ENCODE results near the gene WDR89.
A peak's percentile ranks its signal among the peaks of the same experiment; 100 is the strongest.
"Not testable (repeated sequence)": the region's sequence is repeated elsewhere in the genome, so short reads cannot be mapped to it uniquely, and the experiment has no call there.

The WDR89 gene, protein sequence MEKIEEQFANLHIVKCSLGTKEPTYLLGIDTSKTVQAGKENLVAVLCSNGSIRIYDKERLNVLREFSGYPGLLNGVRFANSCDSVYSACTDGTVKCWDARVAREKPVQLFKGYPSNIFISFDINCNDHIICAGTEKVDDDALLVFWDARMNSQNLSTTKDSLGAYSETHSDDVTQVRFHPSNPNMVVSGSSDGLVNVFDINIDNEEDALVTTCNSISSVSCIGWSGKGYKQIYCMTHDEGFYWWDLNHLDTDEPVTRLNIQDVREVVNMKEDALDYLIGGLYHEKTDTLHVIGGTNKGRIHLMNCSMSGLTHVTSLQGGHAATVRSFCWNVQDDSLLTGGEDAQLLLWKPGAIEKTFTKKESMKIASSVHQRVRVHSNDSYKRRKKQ

DNA sequence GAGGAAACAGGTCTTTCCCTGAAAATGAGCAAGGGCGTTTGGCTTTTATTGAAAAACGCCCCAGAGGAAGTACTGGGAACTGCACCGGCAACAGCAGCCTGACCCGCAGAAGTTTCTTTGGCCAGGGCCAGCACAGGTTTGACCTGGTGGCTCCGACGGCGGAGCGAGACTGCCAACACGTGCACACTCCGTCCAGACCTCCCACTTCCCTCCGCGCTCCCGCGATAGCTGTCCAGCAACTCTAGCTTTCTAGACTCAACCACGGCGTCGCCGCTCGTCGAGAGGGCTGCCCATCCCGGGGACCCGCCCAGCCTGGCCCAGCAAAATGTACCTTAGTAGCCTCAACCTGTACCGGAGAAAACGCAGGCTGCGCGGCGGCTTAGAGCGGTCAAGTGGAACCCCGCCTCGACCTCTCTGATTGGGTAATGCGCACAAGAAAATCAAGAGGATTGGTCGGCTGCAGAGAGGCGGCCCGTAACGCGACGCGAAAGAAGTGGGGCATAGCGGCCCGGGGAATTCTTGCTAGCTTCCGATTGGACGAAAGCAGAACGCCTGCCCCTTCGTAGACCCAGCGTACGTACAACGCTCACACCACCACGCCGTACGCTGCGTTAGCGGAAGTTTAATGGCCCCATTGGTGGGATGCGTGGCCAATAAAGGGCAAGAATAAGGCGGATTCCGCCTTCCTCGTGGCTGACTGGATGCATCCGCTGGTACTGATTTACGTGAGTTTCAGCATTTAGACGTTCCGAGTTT, at the start of gene WDR89:
WDR89 (minus strand) TSS at position 399 of the 756 bp plus-strand sequence. CDS start 41,929 bp downstream, outside the sequence.
- DNase-seq, result peak; percentile 91

DNA sequence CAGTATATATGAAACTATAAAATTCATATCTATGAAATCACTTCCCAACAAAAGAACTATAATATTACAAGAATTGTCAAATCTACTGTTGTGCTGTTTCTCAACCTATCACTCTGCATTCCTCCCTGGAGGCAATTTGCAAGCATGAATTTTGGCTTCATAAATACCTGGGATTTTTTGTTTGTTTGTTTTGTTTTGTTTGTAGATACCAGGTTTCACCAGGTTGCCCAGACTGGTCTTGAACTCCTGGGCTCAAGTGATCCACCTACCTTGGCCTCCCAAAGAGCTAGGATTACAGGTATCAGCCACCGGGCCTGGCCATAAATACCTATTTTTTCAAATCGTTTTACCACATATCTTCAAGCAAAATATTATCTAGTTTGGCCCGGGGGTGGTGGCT, 47.5 kb upstream of the WDR89 start:
- no peak for DNase-seq

DNA sequence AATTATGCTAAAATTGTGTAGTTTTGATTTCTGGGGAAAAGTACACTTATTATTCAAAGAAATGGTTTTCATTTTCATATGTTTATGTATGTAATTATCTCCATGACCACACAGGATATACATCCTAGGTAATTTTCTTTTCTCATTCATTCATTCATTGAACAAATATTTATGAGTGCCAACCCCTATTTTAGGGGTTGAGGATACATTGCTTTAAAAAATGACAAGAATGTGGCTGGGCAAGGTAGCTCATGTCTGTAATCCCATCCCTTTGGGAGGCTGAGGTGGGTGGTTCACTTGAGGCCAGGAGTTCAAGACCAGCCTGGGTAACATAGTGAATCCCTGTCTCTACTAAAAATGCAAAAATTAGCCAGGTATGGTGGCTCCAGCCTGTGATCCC, 45.3 kb upstream of the WDR89 start:
- no peak for DNase-seq

DNA sequence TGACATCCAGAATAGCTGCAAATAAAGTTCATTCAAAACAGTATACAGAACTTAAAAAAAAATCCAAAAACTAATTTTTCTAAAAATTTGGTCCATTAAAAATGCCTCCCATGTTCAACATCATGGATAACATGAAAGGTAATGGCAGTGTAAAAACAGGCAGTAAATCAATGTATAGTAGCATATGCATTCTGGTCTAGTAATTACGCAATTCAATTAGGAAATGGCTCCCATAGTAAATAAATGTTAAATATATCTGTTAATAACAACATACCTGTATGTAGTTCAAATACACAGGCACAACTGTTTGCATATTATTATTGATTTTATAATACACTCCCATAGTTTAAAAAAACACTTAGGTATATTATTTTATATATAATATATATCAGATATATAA, 43.7 kb upstream of the WDR89 start:
- no peak for DNase-seq

DNA sequence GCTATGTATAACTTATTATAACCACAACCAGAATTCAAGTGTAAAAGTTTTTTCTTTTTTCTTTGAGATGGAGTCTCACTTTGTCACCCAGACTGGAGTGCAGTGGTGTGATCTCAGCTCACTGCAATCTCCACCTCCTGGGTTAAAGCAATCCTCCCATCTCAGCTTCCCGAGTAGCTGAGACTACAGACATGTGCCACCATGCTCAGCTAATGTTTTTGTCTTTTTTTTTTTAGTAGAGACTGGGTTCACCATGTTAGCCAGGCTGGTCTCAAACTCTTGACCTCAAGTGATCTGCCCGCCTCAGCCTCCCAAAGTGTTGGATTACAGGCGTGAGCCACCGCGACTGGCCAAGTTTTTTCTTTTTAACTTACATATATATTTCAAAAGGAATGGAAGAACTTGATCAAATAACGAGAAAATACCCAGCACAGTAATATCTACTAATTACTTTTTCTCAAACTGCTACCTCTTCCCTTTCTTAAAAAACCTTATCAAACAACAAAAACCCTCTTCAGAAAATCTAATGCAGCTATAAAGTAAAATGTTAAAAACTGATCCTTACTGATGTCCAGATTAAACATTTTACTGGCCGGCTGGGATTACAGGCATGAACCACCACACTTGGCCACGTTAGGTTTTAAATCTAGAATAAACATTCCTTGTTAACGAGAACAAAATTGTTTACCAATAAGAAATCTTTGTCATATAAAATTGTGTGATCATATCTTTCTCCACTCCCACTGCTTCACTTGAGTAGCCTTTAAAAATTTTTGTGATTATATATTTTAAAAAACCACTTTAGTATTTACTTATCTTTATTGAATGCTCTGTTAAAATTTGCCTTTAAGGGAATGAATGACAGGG, 41.3 kb upstream of the WDR89 start:
- no peak for DNase-seq

DNA sequence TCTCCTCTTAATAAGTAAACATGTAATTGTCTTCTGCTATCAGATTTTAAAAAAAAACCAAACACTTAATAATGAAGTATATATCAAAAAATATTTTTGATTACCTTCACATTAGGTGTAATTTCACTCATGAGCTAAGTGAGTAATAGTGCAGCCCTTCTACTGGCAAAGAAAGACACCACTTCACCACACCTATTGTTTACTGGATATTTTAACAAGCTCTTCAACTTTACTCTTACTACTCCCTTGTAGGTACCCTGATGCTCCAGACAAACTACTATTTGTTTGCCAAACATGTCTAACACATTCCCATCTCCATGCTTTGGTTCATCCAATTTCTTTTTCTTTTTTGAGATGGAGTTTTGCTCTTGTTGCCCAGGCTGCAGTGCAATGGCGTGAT, 36.9 kb upstream of the WDR89 start:
- no peak for DNase-seq

DNA sequence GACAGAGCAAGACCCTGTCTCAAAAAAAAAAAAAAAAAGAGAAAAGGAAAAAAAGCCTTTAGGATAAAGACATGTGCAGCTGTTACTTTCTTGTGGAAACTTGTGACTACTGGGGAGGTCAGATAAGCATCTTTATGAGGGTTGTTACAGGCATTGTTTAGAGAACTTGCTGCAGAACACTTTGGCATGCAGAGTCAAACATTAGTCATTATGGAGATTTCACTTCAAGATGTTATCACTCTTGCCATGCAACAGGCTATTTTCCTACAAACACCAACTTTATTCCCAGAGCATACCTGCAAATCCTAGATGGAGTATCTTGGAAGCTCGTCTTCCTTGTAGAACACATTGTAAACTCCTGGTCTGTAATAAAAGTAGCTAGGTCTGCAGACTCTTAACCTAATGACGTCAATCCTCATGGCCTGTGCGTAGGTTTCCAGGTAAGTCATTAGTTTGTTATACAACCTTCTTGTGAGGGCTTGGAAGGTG, 36.3 kb upstream of the WDR89 start:
- no peak for DNase-seq

DNA sequence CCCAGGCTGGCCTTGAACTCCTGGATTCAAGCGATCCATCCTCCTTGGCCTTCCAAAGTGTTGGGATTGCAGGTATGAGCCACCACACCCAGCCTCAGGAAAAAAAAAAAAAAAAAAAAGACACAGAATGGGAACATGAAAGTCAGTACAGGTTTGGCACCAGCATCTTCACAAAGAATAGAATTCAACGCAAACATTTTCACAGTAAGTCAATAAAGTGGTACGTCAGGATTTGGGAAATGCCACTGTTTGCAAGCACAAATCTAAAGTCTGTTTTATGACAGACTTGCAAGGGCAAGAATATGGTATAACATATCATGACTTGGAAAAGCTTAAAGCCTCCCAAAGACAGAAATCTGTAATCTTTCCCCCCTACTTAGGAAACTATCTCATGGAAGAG, 34.9 kb upstream of the WDR89 start:
- no peak for DNase-seq

DNA sequence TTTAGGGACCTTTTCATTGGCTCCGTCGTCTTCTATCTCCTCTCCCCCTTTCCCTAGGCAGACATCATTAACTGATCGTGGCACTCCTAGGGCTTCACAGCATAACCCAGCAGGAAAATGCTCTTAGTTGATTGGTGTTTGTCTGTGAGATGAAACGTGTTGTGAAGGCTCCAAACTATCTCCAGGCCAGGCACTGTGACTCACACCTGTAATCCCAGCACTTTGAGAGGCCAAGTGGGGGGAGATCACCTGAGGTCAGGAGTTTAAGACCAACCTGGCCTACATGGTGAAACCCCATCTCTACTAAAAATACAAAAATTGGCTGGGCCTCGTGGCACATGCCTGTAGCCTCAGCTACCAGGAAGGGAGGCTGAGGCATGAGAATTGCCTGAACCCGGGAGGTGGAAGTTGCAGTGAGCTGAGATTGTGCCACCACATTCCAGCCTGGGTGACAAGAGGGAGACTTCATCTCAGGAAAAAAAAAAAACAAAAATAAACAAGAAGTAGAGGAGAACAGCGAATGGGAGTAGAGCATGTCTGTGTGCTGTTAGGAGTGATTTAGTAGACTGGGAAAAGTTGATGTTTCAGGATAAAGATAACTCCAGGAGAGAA, 32.3 kb upstream of the WDR89 start:
- DNase-seq, result no peak

DNA sequence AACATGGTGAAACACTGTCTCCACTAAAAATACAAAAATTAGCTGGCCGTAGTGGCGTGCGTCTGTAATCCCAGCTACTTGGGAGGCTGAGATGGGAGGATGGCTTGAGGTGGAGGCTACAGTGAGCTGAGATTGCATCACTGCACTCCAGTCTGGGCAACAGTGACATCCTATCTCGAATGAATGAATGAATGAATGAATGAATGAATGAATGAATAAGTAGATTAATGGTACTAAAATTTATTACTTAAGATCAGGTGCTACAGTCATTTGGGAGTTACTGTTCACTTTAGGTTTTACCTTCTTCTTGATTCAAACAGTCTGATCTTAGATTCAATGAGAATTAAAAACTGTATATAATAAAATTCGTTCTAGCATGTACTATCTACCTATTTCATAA, 31.6 kb upstream of the WDR89 start:
- DNase-seq, result no peak

DNA sequence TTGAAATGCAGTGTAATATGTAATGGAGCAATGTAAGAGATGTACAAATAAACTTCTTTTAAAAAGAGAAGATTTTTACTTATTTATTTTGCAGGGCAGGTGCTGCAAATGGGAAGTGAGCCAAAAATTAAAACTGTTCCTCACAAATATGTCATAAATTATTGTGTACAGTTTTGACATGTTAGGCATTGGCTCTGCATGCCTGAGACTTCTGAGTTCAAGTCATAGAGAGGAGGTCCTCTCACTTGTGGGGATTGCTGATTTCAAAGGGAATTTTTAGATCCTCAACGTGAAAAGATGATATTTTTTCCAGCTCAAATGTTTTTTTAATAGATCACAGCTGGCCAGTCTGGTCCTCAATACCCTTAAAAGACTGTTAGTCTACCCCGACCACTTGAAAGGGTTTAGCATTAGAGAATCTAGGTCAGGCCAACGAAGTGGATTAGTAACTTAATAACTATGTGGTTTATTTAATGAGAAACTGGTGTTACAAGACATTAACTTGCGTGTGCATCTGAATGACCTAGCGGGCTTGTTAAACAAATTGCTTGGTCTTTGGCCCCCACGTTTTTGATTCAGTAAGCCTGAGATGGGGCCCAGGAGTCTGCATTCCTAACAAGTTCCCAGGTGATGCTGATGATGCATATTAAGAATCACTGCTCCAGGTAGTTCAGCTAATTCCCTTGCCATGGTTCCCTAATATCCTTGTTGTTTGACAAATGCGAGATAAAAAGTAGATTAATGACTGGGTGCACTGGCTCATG, 30.9 kb upstream of the WDR89 start:
- DNase-seq, result no peak

DNA sequence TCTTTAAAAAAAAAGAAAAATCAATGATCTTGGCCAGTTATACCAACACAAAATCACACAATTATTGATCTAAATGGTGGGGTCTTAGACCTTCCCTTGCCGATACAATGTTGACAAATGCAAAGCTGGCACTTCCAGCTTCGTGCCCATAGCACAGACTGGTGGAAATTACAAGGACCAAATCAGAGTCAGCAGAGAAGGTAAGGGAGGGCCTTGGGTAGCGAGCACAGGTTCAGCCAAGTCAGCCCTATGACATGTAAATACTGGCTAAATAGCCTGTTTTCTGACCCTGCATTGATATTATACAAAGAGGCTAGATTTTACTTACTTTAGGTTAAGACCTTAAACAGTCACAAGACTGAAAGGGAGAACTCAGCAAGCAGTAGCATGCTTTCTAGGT, 30.3 kb upstream of the WDR89 start:
- DNase-seq, result no peak

DNA sequence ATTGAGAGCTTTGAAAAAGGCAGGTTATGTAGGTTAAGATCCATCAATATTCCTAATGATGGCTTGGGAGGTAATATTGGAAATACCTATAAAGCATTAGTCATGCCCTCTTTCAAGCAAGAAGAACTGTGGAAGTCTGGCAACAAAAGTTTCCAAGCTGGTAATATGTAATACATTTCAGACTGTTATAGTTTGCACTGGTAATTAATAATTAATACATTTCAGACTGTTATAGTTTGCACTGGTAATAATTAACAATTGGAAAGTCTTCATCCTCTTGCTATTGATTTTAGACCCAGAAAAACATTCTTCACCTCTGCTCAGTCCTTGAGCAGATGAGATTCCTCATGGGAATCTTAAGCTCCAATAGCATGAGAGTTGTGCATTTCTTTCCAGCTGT, 29.0 kb upstream of the WDR89 start:
- DNase-seq, result no peak

DNA sequence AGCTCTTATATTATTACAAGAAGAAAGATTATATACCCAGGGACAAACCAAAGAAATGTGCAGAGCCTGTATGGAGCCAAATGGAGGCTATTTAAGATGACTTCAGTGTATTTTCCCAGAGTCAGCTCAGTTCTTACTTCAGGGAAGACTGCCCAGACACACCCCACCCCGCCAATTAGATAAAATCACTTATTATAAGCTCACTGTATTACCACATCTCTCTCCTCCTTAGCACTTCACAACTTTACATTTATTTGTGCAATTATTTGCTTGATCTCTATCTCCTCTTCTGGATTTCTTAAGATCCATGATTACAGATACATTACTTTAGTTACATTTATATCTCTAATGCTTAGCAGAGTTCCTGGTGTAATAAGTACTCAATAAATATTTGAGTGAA, 24.7 kb upstream of the WDR89 start:
- no peak for DNase-seq

DNA sequence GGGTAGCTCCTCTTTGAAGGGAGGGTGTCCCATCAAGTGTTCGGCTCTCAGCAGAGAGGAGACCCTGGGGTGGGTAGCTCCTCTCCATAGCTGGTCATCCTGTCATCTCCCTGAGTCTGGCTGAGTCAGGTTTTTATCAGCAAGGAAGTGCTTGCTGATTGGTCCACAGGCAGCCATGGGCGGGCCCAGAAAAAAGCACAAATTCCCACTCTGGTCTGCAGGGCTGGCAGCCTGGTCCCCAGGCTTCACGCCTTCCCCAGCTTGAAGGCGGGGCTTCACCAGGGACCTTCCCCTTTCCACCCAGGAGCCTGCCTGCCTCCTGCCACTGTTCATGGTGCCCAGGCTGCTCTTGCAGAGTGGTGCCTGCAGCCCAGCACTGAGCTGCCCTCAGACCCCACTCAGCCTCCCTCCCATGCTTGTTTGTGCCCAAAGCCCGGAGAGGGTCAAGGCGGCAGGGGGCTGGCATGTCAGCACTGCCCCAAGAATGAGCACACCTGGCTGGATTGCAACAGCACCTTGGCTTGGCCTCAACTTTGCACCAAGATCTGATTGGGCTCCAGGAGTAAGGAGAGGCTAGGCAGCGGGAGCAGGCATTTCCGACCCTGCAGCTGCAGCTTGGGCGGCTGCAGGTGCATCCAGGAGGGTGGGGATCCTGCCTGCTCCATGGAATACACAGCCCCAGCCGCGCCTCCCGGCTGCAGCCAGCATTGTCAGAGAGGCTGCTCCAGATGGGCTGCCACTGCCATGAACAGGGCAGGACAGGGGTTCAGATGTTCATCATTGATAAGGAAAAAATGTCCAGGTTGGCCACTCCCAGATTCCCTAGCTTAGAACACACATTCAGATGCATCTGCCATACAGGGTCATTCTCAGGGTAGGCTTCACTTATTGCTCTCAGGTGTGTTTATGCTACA, 22.0 kb upstream of the WDR89 start:
- DNase-seq, result no peak

DNA sequence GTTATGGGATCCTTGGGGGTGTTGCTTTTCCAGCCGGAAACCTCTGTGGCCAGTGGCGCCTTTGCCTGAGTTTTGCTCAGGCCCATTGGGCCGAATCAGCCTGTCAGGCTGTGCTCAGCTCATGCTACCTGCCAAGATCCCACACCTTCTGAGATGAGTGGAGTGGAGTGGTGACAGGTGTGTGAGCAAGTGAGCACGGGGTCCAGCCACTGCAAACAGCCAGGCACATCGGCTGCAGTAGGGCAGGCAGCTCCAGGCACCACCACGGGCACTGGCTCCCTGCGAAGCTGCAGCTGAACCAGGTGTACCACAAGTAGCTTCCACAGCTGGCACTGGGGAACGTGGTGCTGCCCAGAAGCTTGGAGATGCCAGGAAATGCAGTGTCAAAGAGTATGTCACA, 21.1 kb upstream of the WDR89 start:
- no peak for DNase-seq

DNA sequence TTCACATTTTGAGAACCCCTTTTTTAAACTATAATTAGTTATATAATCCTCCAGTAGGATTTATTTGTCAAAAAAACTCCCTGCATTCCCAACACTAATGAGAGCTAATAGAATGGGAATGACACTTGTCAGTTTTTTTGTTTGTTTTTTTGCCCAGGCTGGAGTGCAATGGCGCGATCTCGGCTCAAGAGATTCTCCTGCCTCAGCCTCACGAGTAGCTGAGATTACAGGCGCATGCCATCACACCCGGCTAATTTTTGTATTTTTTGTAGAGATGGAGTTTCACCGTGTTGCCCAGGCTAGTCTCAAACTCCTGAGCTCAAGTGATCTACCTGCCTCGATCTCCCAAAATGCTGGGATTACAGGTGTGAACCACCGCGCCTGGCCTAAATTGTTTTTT, 20.2 kb upstream of the WDR89 start:
- not testable (repeated sequence) for DNase-seq

DNA sequence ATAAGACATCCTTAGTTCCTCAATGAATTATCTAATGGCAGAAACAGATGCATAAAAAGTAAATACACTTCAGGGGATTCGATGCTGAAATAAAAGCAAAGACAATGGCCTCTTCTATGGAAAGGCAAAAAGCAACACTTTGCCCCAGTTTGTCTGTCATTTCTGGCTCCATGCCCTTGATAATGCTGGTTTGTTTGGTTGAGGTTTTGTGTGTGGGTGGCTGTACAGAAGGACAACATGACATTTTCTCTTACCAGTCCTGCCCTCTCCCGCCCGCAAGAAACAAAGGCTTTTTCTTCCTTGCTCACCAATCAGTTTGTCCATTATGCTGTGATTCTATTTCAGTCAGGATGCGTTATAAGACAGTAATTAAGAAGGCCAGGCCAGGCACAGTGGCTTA, 18.1 kb upstream of the WDR89 start:
- DNase-seq, result no peak

DNA sequence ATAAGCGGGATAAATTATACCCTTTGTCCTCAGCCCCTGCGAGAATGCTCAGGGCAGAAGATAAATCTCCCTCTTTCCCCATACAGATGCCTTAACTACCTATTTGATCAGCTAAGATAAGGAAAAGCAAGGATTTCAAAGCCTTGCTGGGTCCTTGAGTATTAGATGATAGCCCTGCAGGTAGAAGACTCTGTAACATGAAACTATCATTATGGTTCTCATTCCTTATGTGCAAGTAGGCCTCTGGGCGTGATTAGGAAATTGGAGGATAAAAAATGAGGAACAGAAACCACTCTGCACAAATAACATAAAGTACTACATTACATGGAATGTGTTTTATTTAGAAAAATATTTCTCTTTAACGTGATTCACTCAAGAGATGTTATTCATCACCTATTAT, 14.5 kb upstream of the WDR89 start:
- DNase-seq, result no peak

DNA sequence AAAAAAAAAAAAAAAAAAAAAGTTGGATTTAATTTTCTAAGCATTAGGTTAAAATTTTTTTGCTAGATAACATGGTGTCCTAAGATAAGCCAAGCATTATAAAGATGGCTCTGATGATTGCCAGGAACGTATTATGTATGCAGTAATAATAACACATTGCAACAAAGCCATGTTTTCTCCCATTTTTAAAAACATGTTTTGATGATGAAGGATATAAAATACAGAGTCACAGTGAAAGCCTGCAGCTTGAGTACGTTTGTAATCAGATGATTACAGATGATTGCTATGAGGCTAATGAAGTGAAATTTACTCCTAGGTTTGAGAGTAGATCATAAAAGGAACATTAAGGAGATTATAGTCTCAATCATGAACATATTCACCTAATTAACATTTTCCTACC, 13.3 kb upstream of the WDR89 start:
- no peak for DNase-seq

DNA sequence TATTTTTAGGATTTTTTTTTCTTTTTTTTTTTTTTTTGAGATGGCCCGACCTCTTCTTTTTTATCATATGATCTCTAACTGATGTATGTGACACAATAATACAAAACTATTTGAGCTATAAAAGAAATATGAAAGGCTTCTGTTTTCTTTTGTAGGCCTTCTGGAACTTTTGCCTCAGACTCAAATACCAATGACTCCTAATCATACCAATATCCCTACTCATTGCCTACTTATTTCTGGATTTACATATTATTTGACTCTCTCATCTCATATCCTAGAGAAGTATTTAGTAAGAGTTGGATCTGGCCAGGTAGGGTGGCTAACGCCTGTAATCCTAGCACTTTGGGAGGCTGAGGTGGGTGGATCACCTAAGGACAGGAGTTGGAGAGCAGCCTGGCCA, 12.7 kb upstream of the WDR89 start:
- DNase-seq, result no peak
